DLD1 (cell line): ENCODE results near the gene PCED1A.
"Not testable (repeated sequence)": the region's sequence is repeated elsewhere in the genome, so short reads cannot be mapped to it uniquely, and the experiment has no call there.

Experiments
- in situ Hi-C: cut with HindIII; loops from 2 replicates; pipeline ENCODE4 v1.10.0; 2017; ENCODE audit warnings: low sequenced_read_pairs

The PCED1A gene

GRCh38 chr20:2834401-2835110 lies 5.9 kb downstream of the PCED1A start:
- in situ Hi-C loops: no loop called here

DNA sequence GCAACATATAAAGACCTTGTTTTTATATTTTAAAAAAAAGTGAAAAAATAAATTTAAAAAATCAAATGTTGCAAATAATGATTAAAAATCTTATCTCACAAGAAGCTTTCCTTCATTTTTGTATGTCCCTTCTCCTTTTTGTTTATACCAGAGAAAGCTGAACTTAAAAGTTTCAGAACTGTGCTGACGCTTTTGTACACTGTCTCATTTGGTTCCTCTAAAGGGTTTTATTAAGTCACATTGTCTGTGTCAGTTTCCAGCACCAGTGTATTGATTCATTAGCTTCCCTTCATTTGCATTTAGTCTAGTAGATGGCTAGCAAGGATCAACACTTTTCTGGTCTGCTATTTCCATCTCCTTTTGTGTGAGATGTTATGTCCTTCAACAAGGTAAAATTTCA lies 6.7 kb downstream of the PCED1A start:
- in situ Hi-C loops: no loop called here

DNA sequence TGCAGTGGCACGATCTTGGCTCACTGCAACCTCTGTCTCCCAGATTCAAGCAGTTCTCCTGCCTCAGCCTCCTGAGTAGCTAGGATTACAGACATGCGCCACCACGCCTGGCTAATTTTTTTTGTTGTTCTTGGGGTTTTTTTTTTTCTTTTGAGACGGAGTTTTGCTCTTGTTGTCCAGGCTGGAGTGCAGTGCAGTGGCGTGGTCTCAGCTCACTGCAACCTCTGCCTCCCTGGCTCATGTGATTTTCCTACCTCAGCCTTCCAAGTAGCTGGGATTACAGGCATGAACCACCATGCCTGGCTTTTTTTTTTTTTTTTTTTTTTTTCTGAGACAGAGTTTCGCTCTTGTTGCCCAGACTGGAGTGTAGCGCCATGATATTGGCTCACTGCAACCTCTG lies 9.2 kb downstream of the PCED1A start:
- in situ Hi-C loops: not testable (repeated sequence)

GRCh38 chr20:2829376-2829775 lies 11.1 kb downstream of the PCED1A start:
- in situ Hi-C loops: no loop called here

DNA sequence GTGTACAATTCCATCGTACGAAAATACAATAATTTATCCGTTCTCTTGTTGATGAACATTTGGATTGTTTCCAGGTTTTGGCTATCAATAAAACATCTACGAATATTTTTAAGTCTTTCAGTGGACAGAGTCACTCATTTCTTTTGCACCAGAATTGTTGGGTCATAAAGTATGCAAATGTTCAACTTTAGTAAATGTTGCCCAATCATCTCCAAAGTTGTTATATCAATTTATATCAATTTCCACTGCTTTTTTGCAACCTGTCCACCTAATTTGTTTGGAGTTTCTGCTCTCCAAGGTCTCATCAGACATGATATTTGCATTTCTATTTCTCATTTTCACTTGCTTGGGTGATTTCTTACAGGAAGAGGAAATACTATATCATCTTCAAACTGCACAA lies 13.8 kb downstream of the PCED1A start:
- in situ Hi-C loops: no loop called here

DNA sequence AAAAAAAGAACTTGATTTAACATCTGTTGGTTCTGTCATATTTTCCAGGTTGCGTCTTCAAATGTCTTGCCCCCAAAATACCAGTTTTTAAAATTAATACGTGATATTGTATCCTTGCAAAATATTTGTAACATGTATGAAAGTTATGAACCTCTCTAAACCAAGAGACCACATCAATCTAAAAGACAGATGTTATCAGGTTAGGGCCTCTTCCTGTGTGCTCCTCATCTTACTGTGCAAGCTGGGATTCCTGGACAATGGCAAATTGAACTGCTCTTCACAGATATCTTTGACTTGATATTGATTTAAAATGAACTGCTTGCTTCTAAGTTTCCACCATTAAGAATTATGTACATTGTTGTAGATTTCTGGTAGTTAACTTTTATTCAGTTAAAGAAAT lies 14.7 kb downstream of the PCED1A start:
- in situ Hi-C loops: no loop called here

DNA sequence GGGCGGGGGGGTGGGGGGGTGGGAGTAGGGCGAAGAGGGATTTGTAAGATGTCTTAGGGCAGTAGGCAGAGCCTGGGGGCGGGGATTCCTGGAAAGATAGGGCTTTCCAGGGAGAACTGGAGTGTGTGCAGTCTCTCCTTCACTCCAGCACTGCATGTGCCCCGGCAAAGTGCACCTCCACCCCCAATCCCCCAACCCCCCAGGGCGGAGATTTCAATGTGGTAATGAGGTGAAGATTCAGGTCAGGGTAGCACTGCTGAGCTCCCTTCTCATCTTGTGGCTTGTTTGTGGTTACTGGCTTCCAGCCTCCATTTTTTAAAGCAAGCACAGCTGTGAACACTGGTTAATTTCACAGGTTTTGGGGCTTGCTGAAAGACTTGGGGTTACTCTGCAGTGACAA lies 18.4 kb downstream of the PCED1A start:
- in situ Hi-C loops: no loop called here

DNA sequence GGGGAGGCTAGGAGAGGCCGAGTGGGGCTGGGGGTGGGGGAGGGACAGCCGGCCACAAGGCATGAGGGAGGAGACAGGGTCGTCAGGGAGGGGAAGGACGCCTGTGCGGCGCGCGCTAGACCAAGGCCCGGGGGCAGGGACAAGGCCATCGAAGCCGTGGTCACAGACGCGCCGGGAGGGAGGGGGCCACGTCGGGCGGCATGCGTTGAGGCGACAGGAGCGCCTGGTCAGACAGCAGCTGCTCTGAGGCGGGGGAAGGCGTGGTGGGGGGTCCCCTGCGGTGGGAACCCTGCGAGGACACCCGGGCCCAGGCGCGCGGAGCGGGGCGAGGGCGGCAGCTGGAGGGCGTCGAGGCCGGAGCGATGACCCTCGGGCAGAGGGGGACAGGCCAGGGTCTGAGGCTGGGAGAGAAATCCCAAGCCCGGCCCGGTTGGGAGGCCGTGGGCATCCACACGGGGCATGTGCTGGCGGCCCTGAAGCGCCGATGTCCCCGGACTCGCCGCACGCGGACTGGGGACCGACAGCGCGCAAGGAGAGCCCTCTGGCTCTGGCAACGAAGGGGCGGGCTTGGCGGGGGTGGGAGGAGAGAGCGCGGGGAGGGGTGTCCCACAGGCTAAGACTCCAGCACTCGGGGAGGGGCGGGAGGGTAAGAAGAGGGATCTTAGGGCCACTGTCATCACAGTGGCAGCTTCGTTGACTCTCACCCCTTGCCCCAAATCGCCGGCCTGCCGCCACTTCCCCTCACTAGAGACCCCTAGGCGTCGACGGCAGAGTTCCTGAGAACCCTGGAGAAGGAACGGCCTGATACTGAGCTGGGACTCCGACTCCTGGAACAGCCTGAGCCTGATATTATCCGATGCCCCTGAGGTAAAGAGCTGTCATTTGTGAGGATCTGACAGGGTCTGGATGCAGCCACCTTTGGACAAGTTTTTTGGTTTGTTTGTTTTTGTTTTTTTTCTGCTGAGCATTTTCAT lies 19.3 kb downstream of the PCED1A start:
- in situ Hi-C loops: no loop called here

- in situ Hi-C loops: no loop called here
Observed at GRCh38 chr20:2820084-2820895, 20.2 kb downstream of the PCED1A start.

DNA sequence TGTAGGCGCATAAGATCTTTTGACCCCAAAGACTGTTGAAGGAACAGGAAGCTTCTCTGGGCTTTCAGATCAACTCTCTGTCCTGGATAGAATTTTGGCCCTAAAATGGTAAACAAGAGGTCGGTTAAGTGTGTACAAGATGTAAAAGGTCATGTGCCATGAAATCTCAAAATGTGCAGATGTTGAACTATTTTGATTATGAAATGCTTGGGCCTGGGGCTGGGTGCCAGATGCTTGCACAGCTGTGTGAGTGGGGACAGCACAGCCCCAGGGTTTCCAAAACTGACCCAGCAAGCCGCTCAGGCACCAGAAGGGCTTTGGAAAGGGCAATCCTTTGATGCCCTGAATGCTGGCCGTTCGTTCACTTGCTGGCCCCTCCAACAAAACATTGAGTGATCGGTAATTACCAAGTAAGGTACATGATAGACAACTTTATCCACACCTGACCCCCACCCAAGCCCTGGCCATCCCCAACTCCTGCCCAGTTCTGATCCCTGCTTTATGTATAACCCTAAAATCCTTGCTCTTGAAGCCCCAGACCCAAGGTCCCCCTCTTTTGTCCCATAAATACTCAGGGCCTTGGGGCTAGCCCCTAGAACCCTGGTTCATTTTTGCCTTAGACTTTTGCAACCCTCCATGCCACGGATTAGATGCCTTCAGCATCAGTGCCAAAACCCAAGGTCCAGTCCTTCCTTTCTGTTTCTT lies 22.4 kb downstream of the PCED1A start:
- in situ Hi-C loops: no loop called here

DNA sequence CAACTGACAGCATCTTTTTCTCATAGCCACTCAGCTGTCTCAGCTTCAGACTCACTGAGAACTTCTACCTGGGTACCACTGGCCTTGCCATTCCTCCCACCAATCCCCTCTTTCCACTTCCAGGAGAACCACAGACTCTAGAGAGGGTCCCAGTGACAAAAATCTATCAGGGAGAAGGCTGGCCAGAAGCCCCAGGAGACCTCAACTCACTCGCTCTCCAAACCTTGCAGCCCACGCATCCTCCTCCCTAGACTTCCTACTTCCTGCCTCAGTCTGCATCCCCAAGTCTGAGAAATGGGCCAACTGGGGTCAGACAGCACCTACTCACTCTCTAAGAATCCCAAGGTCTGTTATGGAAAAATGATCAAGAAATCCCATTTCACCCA lies 23.1 kb downstream of the PCED1A start:
- in situ Hi-C loops: no loop called here

DNA sequence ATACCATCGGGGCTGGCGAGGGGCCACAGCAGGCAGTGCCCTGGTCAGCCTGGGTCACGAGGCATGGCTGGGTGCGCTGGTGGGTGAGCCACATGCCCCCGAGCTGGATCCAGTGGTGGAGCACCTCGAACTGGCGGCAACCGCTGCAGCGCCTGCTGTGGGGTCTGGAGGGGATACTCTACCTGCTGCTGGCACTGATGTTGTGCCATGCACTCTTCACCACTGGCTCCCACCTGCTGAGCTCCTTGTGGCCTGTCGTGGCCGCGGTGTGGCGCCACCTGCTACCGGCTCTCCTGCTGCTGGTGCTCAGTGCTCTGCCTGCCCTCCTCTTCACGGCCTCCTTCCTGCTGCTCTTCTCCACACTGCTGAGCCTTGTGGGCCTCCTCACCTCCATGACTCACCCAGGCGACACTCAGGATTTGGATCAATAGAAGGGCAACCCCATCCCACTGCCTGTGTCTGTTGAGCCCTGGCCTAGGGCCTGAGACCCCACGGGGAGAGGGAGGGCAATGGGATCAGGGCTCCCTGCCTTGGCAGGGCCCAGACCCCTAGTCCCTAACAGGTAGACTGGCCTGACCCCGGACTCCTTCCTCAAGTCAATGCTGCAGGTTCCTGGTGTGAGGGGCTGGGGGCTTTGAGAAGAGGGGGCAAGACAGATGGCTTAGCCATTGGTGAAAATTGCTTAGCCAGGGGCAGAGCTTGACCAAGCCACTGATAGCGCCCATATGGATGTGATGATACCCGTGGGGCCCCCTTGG lies 23.7 kb downstream of the PCED1A start:
- in situ Hi-C loops: no loop called here

DNA sequence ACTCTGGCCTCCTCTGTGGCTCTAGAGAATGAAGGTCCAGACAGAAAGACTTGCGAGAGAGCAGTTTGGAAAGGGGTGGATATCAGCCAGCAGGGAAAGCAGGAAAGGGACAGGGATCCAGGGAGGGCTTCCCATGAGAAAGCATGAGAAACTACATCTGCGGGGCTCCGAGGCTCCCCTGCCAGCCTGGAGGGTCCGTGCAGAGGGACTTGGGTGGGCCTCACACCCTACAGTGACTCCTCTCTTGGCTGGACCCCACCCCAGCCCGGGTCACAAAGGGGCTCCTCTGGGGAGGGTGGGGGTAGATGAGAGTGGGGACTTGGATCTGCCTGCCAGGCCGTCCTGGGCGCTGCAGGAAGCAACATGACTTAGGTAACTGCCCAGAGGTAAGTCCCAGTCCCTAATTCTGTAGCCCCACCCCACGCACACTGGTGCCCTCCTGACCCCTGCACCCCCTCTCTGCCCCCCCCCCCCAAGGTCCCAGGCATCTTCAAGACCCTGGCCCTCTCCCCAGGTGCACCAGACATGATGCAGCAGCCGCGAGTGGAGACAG lies 24.3 kb downstream of the PCED1A start, which contains the start of gene TMEM239:
TSS of gene TMEM239 (plus strand) at position 335 of the 553 bp plus-strand sequence. CDS start at position 526, 191 bp downstream.
- in situ Hi-C loops: no loop called here

- in situ Hi-C loops: no loop called here
Observed at GRCh38 chr20:2815242-2815900, 25.1 kb downstream of the PCED1A start.

GRCh38 chr20:2814587-2815051 lies 25.8 kb downstream of the PCED1A start, which contains the start of gene C20orf141:
TSS of gene C20orf141 (plus strand) at chr20:2814987. CDS start at chr20:2815185, 198 bp downstream.
- in situ Hi-C loops: no loop called here

DNA sequence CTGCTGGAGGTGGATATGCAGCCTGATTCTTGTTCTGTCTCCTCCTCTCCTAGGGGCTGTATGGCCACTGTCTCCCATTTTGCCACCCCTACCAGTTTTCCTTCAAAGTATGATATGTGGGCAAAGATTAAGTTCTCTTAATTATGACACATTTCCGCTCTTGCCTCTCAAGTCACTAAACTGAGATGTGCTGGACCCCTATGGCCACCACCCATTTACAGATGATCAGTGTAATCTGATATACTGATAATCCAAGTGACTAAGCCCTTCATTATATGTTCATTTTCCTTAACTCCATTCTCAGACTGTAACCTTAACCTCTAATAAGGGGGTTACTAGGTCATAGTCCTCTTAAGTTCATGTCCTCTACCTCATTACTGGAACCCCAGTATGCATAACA lies 26.4 kb downstream of the PCED1A start:
- in situ Hi-C loops: no loop called here

DNA sequence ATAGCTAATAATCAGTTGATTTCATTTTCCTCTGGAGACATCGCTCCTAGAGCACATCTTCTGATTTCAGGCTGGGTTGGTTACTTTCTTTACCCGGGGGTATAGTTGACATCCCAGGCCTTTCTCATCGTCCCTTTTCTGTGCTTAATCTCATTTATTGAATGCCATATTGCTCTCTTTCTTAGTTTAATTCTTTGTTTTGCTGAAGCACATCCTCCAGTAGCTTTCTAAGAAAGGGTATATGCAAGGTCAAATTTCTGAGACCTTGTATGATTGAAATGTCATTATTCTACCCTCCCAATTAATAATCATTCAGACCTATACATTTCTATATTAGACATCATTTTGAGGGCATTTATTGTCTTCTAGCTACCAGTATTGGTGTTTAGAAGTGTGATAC lies 28.3 kb downstream of the PCED1A start:
- in situ Hi-C loops: no loop called here

DNA sequence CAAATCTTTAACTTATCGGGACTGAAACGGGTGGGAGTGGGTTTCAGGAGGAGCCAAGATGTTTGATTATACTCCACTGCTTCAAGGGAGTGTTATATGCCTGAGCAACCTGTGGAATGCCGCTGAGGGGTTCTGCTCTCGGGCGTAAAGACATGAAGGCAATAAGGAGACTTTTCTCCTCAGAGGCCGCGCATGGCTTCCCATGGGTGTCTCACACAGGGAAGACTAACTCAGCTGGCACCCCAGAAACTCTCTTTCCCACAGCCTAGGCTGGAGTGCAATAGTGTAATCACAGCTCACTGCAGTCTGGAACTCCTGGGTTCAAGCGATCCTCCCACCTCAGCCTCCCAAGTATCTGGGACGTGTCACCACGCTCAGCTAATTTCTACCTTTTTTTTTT lies 30.8 kb downstream of the PCED1A start:
- in situ Hi-C loops: no loop called here

DNA sequence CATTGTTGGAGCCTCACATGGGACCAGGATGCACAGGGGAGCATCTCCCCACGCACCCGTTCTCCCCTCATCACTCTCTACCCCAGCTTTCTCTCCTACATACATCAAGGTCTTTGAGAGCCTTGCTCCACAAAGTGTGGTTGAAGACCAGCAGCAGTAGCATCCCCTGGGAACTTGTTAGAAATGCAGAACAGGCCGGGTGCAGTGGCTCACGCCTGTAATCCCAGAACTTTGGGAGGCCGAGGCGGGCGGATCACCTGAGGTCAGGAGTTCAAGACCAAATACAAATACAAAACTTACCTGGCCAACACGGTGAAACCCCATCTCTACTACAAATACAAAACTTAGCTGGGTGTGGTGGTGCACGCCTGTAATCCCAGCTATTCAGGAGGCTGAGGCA lies 32.5 kb downstream of the PCED1A start:
- in situ Hi-C loops: not testable (repeated sequence)
